Endodermal cell (in vitro differentiated cells): ENCODE data around the gene CDC42EP2. TPM values are rescaled to one million over a fixed set of nuclear protein-coding genes. Genes with fewer than 3 reads are reported as not detected.

Source experiments
- DNase-seq: peaks from one replicate; pipeline ENCODE4 v3.0.0-alpha.2; 2017
- H3K27ac ChIP-seq: 2 replicates; pipeline ENCODE4 v1.5.1; 2013; ENCODE audit warnings: mild to moderate bottlenecking, low read depth, low read length, moderate library complexity
- H3K27me3 ChIP-seq: 2 replicates; pipeline ENCODE4 v1.6.1; 2013; ENCODE audit warnings: mild to moderate bottlenecking, low read length, moderate library complexity; ENCODE audit not compliant: insufficient read depth, control insufficient read depth, poor library complexity, severe bottlenecking
- H3K36me3 ChIP-seq: 2 replicates; pipeline ENCODE4 v1.7.0; 2013; ENCODE audit warnings: mild to moderate bottlenecking, low read length, moderate library complexity; ENCODE audit not compliant: control insufficient read depth, insufficient read depth
- H3K4me1 ChIP-seq: one replicate; pipeline ENCODE4 v1.7.0; 2013; ENCODE audit warnings: low read length; ENCODE audit not compliant: control insufficient read depth, insufficient read depth
- H3K4me3 ChIP-seq: 2 replicates; pipeline ENCODE4 v1.5.1; 2013; ENCODE audit warnings: mild to moderate bottlenecking, low read length, moderate library complexity
- H3K9ac ChIP-seq: 2 replicates; pipeline ENCODE4 v1.6.1; 2013; ENCODE audit warnings: mild to moderate bottlenecking, low read length, moderate library complexity; ENCODE audit not compliant: poor library complexity, severe bottlenecking; ENCODE audit errors: extremely low read depth
- H3K9me3 ChIP-seq: 2 replicates; pipeline ENCODE4 v1.6.1; 2013; ENCODE audit warnings: mild to moderate bottlenecking, low read length, moderate library complexity; ENCODE audit not compliant: control insufficient read depth
- H3K27ac Mint-ChIP-seq: 2 replicates; pipeline ENCODE4 v1.8.0; 2020; ENCODE audit warnings: mixed read lengths
- H3K27me3 Mint-ChIP-seq: 2 replicates; pipeline ENCODE4 v1.8.0; 2021; ENCODE audit warnings: mild to moderate bottlenecking, mixed read lengths; ENCODE audit not compliant: insufficient read depth
- H3K36me3 Mint-ChIP-seq: 2 replicates; pipeline ENCODE4 v1.8.0; 2020; ENCODE audit warnings: low read depth, mixed read lengths
- H3K4me1 Mint-ChIP-seq: 2 replicates; pipeline ENCODE4 v1.8.0; 2020; ENCODE audit warnings: mixed read lengths
- H3K4me3 Mint-ChIP-seq: 2 replicates; pipeline ENCODE4 v1.8.0; 2020; ENCODE audit warnings: mild to moderate bottlenecking, moderate library complexity, mixed read lengths
- H3K9me3 Mint-ChIP-seq: 2 replicates; pipeline ENCODE4 v1.8.0; 2020; ENCODE audit warnings: mild to moderate bottlenecking, mixed read lengths
- WGBS, 2 experiments: methylation state at CpG; one replicate each; pipeline versions ENCODE4 v1.1.5 to v1.1.7; 2013; ENCODE audit warnings: missing lambda C conversion rate in 2 of 2, mixed read lengths in 1 of 2; ENCODE audit not compliant: insufficient coverage in 1 of 2, insufficient read length in 1 of 2; 5-methylcytosine and 5-hydroxymethylcytosine counted together
- total RNA-seq, 2 donors: library from RNA; stranded (reverse); fragmentation: NEBNext Ultra II Directional in 1 of 2; extraction: Animal tissue kit (Norgen Biotek cat#: 25700) in 1 of 2; gene quantifications; 2 replicates in 1 of 2; 3 replicates in 1 of 2; pipeline ENCODE4 v1.2.1, GENCODE V29; 2021
- TF ChIP-seq, protein P1 (sequence below): fragments of 200-600 bp; sonication (generic); conservative IDR thresholded peaks from 2 replicates; pipeline ENCODE4 v1.5.0; 2021; ENCODE audit warnings: antibody characterized with exemption, mild to moderate bottlenecking

CDC42EP2 gene
- total RNA-seq, 2 donors from 2014 or later = 5.9 to 6.9 TPM

DNA sequence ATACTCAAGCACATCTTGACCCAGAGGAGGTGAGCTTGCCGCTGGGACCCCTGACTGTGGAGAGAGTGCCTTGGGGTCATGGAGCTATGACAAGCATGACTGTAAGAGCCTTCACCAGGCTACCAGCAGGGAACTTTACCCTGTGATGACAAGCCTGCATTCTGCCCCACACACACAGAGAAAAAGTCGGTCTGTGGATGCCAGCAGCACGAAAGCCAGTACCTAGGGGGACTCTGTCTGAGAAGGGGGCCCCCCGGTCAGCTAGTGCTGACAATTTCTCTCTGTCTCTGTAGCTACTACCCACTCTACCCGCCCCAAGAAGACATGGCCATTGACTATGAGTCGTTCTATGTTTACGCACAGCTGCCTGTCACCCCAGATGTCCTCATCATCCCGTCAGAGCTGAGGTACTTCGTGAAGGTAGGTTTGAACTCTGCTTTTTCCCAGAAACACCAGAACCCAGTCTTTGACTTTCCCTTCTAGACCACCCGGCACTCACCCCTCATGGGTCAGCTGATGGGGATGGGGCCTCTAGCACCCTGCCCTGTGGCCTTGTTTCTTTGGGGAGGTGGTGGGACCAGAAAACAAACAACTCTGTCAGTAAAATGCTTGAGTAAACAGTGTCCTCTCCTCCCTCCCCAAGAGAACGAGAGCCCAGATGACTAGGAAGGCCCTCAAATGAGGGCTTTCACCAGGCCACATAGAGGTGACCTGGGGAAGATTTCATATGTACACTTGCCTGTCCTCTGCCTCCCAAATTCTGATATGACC lies 18.9 kb upstream of the CDC42EP2 start:
- Histone ChIP-seq H3K36me3 (peaks cover 55% of the 10 kb centered on the region), H3K4me3 (no peak overlapping the region), H3K9ac (no peak overlapping the region), H3K9me3 (no peaks in the 10 kb centered on the region), H3K27ac (no peak overlapping the region), H3K4me1 (no peaks in the 10 kb centered on the region), H3K27me3 (no peaks in the 10 kb centered on the region)
- WGBS, 2 experiments = 95 to 96% methylated on average over 8 to 11 of the region's 11 CpGs
- H3K4me1 Mint-ChIP-seq = no peaks in the 10 kb centered on the region
- no peaks in the 10 kb centered on the region for H3K9me3 Mint-ChIP-seq
- H3K27ac Mint-ChIP-seq = peak overlapping the region; percentile 14
- H3K27me3 Mint-ChIP-seq = no peaks in the 10 kb centered on the region
- TF ChIP-seq, protein P1, sequence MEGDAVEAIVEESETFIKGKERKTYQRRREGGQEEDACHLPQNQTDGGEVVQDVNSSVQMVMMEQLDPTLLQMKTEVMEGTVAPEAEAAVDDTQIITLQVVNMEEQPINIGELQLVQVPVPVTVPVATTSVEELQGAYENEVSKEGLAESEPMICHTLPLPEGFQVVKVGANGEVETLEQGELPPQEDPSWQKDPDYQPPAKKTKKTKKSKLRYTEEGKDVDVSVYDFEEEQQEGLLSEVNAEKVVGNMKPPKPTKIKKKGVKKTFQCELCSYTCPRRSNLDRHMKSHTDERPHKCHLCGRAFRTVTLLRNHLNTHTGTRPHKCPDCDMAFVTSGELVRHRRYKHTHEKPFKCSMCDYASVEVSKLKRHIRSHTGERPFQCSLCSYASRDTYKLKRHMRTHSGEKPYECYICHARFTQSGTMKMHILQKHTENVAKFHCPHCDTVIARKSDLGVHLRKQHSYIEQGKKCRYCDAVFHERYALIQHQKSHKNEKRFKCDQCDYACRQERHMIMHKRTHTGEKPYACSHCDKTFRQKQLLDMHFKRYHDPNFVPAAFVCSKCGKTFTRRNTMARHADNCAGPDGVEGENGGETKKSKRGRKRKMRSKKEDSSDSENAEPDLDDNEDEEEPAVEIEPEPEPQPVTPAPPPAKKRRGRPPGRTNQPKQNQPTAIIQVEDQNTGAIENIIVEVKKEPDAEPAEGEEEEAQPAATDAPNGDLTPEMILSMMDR = no peak
- DNase-seq = no peak
- peaks cover 59% of the 10 kb centered on the region for H3K36me3 Mint-ChIP-seq
- H3K4me3 Mint-ChIP-seq = no peak overlapping the region

DNA sequence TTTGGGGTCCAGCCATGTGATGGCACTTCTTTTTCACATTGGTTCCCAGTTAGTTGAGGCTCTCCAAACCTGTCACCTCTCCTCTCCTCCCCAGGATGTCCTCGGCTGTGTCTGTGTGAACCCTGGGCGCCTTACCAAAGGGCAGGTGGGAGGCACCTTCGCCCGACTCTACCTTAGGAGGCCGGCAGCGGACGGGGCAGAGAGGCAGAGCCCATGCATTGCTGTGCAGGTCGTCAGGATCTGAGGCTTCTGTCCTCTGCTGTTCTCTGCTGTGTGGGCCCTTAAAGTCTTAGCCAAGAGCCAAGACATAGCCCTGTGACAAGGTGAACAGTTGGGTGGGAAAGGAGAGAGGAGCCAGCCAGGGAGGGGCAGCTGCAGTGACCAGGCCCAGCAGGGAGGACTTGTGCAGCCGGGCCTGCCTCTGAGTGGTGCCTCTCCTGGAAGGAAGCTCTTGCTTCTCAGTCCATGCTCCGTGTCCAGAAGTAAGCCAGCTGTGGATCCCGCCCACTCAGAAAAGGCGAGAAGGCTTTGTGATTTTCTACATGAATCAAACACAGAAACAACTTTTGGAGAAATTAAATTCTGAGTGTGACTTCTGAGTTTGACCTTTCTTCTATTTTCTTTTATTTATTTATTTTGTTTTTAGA lies 17.5 kb upstream of the CDC42EP2 start:
- no peak overlapping the region for H3K4me3 Mint-ChIP-seq
- H3K9me3 ChIP-seq = no peaks in the 10 kb centered on the region
- no peaks in the 10 kb centered on the region for H3K27me3 ChIP-seq
- H3K27ac Mint-ChIP-seq = no peak overlapping the region
- DNase-seq = no peak
- H3K36me3 Mint-ChIP-seq = peaks cover 46% of the 10 kb centered on the region
- no peak overlapping the region for H3K9ac ChIP-seq
- H3K4me1 Mint-ChIP-seq = no peaks in the 10 kb centered on the region
- H3K4me3 ChIP-seq = no peak overlapping the region
- no peaks in the 10 kb centered on the region for H3K9me3 Mint-ChIP-seq
- no peaks in the 10 kb centered on the region for H3K4me1 ChIP-seq
- WGBS, 2 experiments = 91% methylated on average over 6 to 12 of the region's 12 CpGs
- peaks cover 43% of the 10 kb centered on the region for H3K36me3 ChIP-seq
- H3K27ac ChIP-seq = peak overlapping the region; percentile 32
- no peaks in the 10 kb centered on the region for H3K27me3 Mint-ChIP-seq
- TF ChIP-seq, protein P1 = no peak

GRCh38 chr11:65298131-65298535 lies 16.5 kb upstream of the CDC42EP2 start:
- Histone ChIP-seq H3K4me3 (no peak overlapping the region), H3K9me3 (no peaks in the 10 kb centered on the region), H3K27ac (peak overlapping the region; percentile 97), H3K27me3 (no peaks in the 10 kb centered on the region), H3K9ac (no peak overlapping the region), H3K4me1 (no peaks in the 10 kb centered on the region), H3K36me3 (peaks cover 36% of the 10 kb centered on the region)
- WGBS, 2 experiments = 88 to 90% methylated on average over 8 of the region's 8 CpGs
- no peak overlapping the region for H3K27ac Mint-ChIP-seq
- H3K4me3 Mint-ChIP-seq = no peak overlapping the region
- H3K9me3 Mint-ChIP-seq = no peaks in the 10 kb centered on the region
- DNase-seq = no peak
- TF ChIP-seq, protein P1 = no peak
- no peaks in the 10 kb centered on the region for H3K4me1 Mint-ChIP-seq
- peaks cover 36% of the 10 kb centered on the region for H3K36me3 Mint-ChIP-seq
- no peaks in the 10 kb centered on the region for H3K27me3 Mint-ChIP-seq
